Stimulated activated effector memory CD8-positive, alpha-beta T cell treated with anti-CD3 and anti-CD28 coated beads, Interleukin-12 subunit alpha, Interleukin-12 subunit beta, amount 100 ng/mL, for 72 hours (primary cell): ENCODE data around the gene RTCA.
"Not testable (repeated sequence)": the region's sequence is repeated elsewhere in the genome, so short reads cannot be mapped to it uniquely, and the experiment has no call there.

Experiments used
- ATAC-seq: fragments of 150-1000 bp; cut with Tn5 transposase; 2 replicates; pipeline ENCODE4 v1.10.0; 2021
- DNase-seq, 2 donors: peaks; one replicate each; pipeline ENCODE4 v3.0.0; 2021 to 2022; ENCODE audit warnings: low spot score in 2 of 2
- H3K27ac Mint-ChIP-seq: one replicate; pipeline ENCODE4 v1.8.0; 2022; ENCODE audit warnings: mild to moderate bottlenecking, mixed read lengths
- H3K36me3 Mint-ChIP-seq: one replicate; pipeline ENCODE4 v1.8.0; 2022; ENCODE audit warnings: mild to moderate bottlenecking, mixed read lengths
- H3K4me1 Mint-ChIP-seq: one replicate; pipeline ENCODE4 v1.8.0; 2022; ENCODE audit warnings: mixed read lengths
- H3K4me3 Mint-ChIP-seq: one replicate; pipeline ENCODE4 v1.8.0; 2022; ENCODE audit warnings: mild to moderate bottlenecking, mixed read lengths
- H3K9me3 Mint-ChIP-seq: one replicate; pipeline ENCODE4 v1.8.0; 2022; ENCODE audit warnings: mixed read lengths

RTCA gene

GRCh38 chr1:100265931-100266740 lies at the start of gene RTCA:
Gene RTCA (plus strand): TSS chr1:100266216. CDS start chr1:100266376, 160 bp downstream.
- peak; percentile 92 to 96 for DNase-seq
- peaks cover 54% of the 10 kb centered on the region for H3K4me1 Mint-ChIP-seq

DNA sequence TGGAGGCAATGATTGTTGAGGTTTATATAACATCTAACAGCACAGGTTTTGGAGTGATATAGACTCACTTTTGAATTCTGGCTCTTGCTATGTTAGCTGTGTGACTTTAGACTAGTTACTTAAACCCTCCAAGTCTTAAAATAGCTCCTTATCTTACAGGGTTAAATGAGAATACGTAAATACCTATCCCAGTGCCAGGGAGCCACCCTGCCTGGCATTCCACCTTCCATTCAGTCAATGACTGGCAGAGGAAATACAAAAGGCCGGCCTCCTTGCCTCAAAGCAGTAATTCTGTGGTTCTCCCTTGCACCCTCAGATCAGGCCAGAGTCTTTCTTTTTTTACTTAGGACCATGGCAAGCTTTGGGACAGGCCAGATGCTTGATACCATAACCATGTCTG lies 48.2 kb upstream of the RTCA start:
- DNase-seq (no peak), ATAC-seq (no peak)
- no peak overlapping the region for H3K4me3 Mint-ChIP-seq
- H3K27ac Mint-ChIP-seq, result no peak overlapping the region
- H3K9me3 Mint-ChIP-seq, result no peaks in the 10 kb centered on the region
- H3K36me3 Mint-ChIP-seq, result peaks cover 52% of the 10 kb centered on the region
- H3K4me1 Mint-ChIP-seq, result no peaks in the 10 kb centered on the region

More at GRCh38 chr1:100265931-100266740, at the start of gene RTCA:
- peak within 1 kb of the TSS; percentile 99 for H3K4me3 Mint-ChIP-seq
- H3K27ac Mint-ChIP-seq, result peak within 1 kb of the TSS; percentile 100
- peak; percentile 95 for ATAC-seq
- peaks cover 56% of the 10 kb centered on the region for H3K36me3 Mint-ChIP-seq
- H3K9me3 Mint-ChIP-seq, result no peaks in the 10 kb centered on the region

GRCh38 chr1:100219457-100219856 lies 46.6 kb upstream of the RTCA start:
- Mint-ChIP-seq H3K4me3 (no peak overlapping the region), H3K36me3 (peaks cover 40% of the 10 kb centered on the region), H3K27ac (no peak overlapping the region), H3K4me1 (no peaks in the 10 kb centered on the region), H3K9me3 (no peaks in the 10 kb centered on the region)
- no peak for ATAC-seq
- no peak for DNase-seq

DNA sequence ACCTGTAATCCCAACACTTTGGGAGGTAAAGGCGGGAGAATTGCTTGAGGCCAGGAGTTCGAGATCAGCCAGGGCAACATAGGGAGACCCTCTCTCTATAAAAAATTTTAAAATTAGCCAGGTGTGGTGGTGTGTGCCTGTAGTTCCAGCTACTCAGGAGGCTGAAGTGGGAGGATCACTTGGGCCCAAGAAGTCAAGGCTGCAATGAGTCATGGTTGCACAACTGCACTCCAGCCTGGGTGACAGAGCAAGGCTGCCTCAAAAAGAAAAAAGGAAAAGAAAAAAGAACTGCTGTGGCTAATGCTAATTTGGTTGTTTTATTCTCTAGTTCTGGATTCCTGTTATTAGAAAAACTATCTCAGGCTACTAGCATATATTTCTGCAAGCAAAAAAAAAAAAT lies 46.1 kb upstream of the RTCA start:
- H3K4me3 Mint-ChIP-seq, result no peak overlapping the region
- H3K36me3 Mint-ChIP-seq, result peaks cover 36% of the 10 kb centered on the region
- no peaks in the 10 kb centered on the region for H3K9me3 Mint-ChIP-seq
- no peak overlapping the region for H3K27ac Mint-ChIP-seq
- DNase-seq (no peak), ATAC-seq (no peak)
- H3K4me1 Mint-ChIP-seq, result no peaks in the 10 kb centered on the region

GRCh38 chr1:100222428-100222827 lies 43.6 kb upstream of the RTCA start:
- H3K27ac Mint-ChIP-seq, result no peak overlapping the region
- no peak overlapping the region for H3K4me3 Mint-ChIP-seq
- H3K4me1 Mint-ChIP-seq, result no peaks in the 10 kb centered on the region
- no peak for DNase-seq
- H3K36me3 Mint-ChIP-seq, result peaks cover 18% of the 10 kb centered on the region
- no peaks in the 10 kb centered on the region for H3K9me3 Mint-ChIP-seq
- no peak for ATAC-seq

GRCh38 chr1:100229681-100230443 lies 36.2 kb upstream of the RTCA start:
- H3K36me3 Mint-ChIP-seq, result peaks cover 61% of the 10 kb centered on the region

DNA sequence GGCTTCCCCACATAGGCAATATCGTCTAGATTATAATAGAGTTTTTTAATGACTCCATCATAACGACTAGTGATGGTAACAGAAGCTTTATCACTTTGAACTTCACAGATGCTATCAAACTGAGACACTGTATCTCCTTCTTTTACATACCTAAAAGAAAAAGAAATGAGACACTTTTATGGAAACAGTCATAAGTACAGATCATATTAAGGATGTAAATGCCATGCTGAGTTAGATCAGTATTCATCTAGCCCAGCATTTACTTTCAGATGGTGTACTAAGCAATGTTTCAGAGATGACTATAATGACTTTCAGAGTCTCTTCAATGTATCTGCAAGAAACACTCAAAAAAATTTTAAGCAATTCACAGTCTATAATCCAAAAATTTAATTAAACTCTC lies 35.3 kb upstream of the RTCA start:
- no peak overlapping the region for H3K4me3 Mint-ChIP-seq
- peaks cover 70% of the 10 kb centered on the region for H3K36me3 Mint-ChIP-seq
- H3K27ac Mint-ChIP-seq, result no peak overlapping the region
- ATAC-seq, result peak; percentile 99
- H3K9me3 Mint-ChIP-seq, result no peaks in the 10 kb centered on the region
- H3K4me1 Mint-ChIP-seq, result no peaks in the 10 kb centered on the region
- DNase-seq, result no peak

More at GRCh38 chr1:100229681-100230443, 36.2 kb upstream of the RTCA start:
- H3K27ac Mint-ChIP-seq, result no peak overlapping the region
- no peak for DNase-seq
- no peaks in the 10 kb centered on the region for H3K9me3 Mint-ChIP-seq
- H3K4me1 Mint-ChIP-seq, result no peaks in the 10 kb centered on the region
- ATAC-seq, result no peak
- no peak overlapping the region for H3K4me3 Mint-ChIP-seq

DNA sequence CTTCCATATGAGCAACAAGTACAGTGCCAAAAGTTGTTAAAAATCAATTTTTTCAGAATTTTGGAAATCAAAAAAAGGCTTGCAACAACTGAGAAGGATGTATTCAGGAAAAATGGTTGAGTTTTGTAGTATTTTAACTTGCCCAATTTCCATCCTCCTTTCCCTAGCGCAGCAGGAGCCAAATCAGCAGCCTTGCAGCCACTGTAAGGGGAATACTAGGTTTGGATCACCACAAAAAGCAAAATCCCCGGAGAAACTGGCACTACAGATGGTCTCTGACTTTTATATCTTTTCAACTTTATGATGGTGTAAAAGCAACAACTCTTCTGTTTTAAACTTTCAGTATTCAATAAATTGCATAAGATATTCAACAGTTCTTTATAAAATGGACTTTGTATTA lies 34.3 kb upstream of the RTCA start:
- Mint-ChIP-seq H3K27ac (no peak overlapping the region), H3K9me3 (no peaks in the 10 kb centered on the region), H3K36me3 (peaks cover 78% of the 10 kb centered on the region), H3K4me3 (no peak overlapping the region), H3K4me1 (no peaks in the 10 kb centered on the region)
- ATAC-seq (no peak), DNase-seq (no peak)

GRCh38 chr1:100232156-100232555 lies 33.9 kb upstream of the RTCA start:
- H3K27ac Mint-ChIP-seq, result no peak overlapping the region
- no peaks in the 10 kb centered on the region for H3K4me1 Mint-ChIP-seq
- no peak overlapping the region for H3K4me3 Mint-ChIP-seq
- no peaks in the 10 kb centered on the region for H3K9me3 Mint-ChIP-seq
- DNase-seq (no peak), ATAC-seq (no peak)
- peaks cover 79% of the 10 kb centered on the region for H3K36me3 Mint-ChIP-seq

GRCh38 chr1:100233566-100233965 lies 32.5 kb upstream of the RTCA start:
- not testable (repeated sequence) for H3K4me3 Mint-ChIP-seq, DNase-seq, H3K4me1 Mint-ChIP-seq, H3K9me3 Mint-ChIP-seq, ATAC-seq, H3K27ac Mint-ChIP-seq
- H3K36me3 Mint-ChIP-seq, result peaks cover 79% of the 10 kb centered on the region

DNA sequence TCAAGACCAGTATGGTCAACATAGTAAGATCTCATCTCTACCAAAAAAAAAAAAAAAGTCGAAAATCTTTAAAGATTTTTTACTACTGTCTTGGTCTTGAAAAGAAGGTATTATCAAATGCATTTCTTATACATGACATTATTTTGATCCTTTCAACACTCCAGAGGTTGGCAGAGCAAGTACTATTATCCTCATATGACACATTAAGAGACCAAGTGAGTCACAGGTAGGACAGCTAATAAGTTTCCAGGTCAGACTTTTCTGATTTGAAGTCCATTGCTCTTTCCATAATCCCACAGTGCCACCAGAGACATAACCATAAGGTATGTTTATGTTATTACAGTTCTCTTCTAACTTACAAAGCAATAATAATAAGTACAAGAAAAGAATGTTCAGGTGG lies 31.6 kb upstream of the RTCA start:
- Mint-ChIP-seq H3K9me3 (no peaks in the 10 kb centered on the region), H3K4me3 (no peak overlapping the region), H3K27ac (no peak overlapping the region), H3K36me3 (peaks cover 79% of the 10 kb centered on the region), H3K4me1 (no peaks in the 10 kb centered on the region)
- ATAC-seq, result no peak
- DNase-seq, result no peak

- Mint-ChIP-seq H3K36me3 (peaks cover 78% of the 10 kb centered on the region), H3K4me1 (no peaks in the 10 kb centered on the region), H3K4me3 (no peak overlapping the region)
Measured at GRCh38 chr1:100237091-100237490, 28.9 kb upstream of the RTCA start.

DNA sequence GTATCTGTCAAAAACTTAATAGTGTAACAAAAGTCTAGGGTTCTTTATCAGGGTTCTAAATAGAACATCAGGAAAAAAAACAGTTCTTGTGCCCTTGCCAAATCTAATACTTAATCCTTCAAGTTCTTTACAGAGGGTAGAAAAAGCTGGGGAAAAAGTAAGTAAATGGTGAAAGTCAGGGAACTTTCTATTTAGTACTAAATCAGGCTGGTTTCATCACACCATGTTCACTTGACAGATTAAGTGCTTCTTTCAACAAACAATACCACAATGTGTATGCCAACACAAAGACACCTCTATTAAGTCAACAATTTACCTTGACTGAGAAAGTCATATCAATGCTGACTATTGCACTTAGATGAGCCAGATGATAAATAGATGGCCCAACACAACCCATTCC lies 26.1 kb upstream of the RTCA start:
- Mint-ChIP-seq H3K9me3 (no peaks in the 10 kb centered on the region), H3K27ac (no peak overlapping the region), H3K4me3 (no peak overlapping the region), H3K4me1 (peaks cover 15% of the 10 kb centered on the region), H3K36me3 (peaks cover 56% of the 10 kb centered on the region)
- ATAC-seq, result no peak
- no peak for DNase-seq

More at GRCh38 chr1:100237091-100237490, 28.9 kb upstream of the RTCA start:
- Mint-ChIP-seq H3K9me3 (no peaks in the 10 kb centered on the region), H3K27ac (no peak overlapping the region)
- DNase-seq (no peak), ATAC-seq (no peak)

GRCh38 chr1:100240631-100241030 lies 25.4 kb upstream of the RTCA start:
- H3K4me1 Mint-ChIP-seq, result peaks cover 15% of the 10 kb centered on the region
- no peaks in the 10 kb centered on the region for H3K9me3 Mint-ChIP-seq
- H3K36me3 Mint-ChIP-seq, result peaks cover 50% of the 10 kb centered on the region
- ATAC-seq, result no peak
- DNase-seq, result no peak
- H3K4me3 Mint-ChIP-seq, result no peak overlapping the region
- H3K27ac Mint-ChIP-seq, result no peak overlapping the region

GRCh38 chr1:100246738-100247137 lies 19.3 kb upstream of the RTCA start:
- no peak overlapping the region for H3K27ac Mint-ChIP-seq

DNA sequence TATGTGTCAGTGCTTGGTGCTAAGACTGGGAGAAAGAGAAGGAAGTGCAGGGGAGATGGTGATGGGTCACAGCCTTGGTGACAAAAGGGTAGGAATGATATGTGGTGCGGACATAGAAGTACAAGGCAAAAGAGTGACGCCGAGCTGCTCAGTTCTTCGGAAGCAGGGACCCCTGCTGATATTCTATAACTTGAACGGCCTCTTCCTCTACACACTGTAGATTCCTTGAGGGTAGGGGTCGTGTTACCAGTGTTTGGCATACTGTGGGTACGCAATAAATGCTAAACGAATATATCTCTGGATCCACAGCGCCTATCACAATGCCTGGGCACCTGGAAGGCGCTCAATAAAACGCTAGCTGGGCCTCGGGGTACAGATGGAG lies 16.9 kb upstream of the RTCA start:
- no peak overlapping the region for H3K4me3 Mint-ChIP-seq

More at GRCh38 chr1:100246738-100247137, 19.3 kb upstream of the RTCA start:
- peaks cover 22% of the 10 kb centered on the region for H3K4me1 Mint-ChIP-seq
- H3K9me3 Mint-ChIP-seq, result no peaks in the 10 kb centered on the region
- ATAC-seq (no peak), DNase-seq (no peak)
- H3K4me3 Mint-ChIP-seq, result no peak overlapping the region
- peaks cover 6% of the 10 kb centered on the region for H3K36me3 Mint-ChIP-seq

More for the DNA sequence above, 16.9 kb upstream of the RTCA start:
- H3K27ac Mint-ChIP-seq, result no peak overlapping the region
- no peaks in the 10 kb centered on the region for H3K9me3 Mint-ChIP-seq
- H3K4me1 Mint-ChIP-seq, result peaks cover 14% of the 10 kb centered on the region
- no peaks in the 10 kb centered on the region for H3K36me3 Mint-ChIP-seq
- ATAC-seq (no peak), DNase-seq (no peak)
